Keratinocyte (primary cell): Measurements from ENCODE around the gene NEGR1.

Source experiments
- CTCF ChIP-seq, 3 experiments: IDR thresholded peaks in 1 of 3; conservative IDR thresholded peaks in 1 of 3; optimal IDR thresholded peaks in 1 of 3; 2 replicates in 2 of 3; 3 replicates in 1 of 3; pipeline versions ENCODE3 to v1.5.1; 2011; ENCODE audit warnings: low read length in 3 of 3, mild to moderate bottlenecking in 3 of 3, moderate library complexity in 2 of 3, control low read depth in 1 of 3, inconsistent platforms in 1 of 3; ENCODE audit not compliant: insufficient read depth in 2 of 3; ENCODE audit errors: extremely low read depth in 1 of 3
- EZH2 ChIP-seq: IDR thresholded peaks from one replicate; pipeline ENCODE4 v1.6.1; 2012; ENCODE audit warnings: inconsistent platforms, mild to moderate bottlenecking, low read length, moderate library complexity

DNA sequence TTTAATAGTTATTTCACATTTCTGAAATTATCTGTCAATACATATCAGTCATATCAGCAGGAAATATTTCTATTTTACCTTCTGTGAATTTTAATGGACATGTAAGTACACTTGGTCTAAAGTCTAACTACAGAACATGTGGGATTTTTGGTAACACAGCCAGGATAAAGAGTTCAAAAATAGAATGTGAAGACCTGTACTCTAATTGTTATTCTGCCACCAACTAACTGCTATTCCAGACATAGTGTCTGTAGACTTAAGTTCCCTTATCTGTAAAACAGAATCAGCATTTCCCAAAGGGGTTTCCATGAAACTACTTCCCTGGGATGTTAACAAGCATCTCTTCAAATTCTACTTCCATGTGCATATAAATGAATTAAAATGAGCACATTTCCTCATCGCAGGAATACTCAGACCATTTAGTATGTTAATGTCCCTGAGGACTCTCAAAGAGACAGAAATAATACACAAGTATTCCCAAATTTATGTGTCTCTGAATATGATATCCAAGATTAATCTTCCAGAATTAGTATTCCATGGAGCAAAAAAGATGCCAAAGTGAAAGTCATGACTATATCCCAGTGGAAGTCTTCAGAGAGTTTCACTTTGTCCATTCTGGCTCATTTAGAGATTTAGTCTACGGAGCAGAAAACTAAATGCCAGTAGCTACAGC, 325.6 kb downstream of the NEGR1 start:
- TF ChIP-seq CTCF (optimal IDR thresholded peaks at IDR 0.05 in 1 of 3, IDR thresholded peaks at IDR 0.05 in 1 of 3, conservative IDR thresholded peaks at IDR 0.05 in 1 of 3; ENCODE audit: extremely low read depth in 1 of 3, insufficient read depth in 2 of 3, low read length in 3 of 3): no peak
- no peak for TF ChIP-seq EZH2
